SHP77 treated with DMSO at 0.1 percent for 48 hours (cell line): ENCODE data around the gene MED27.

ENCODE experiments used
- DNase-seq: peaks from one replicate; lab custom pipeline; 2025; lab: John Stamatoyannopoulos, UW

The MED27 gene

DNA sequence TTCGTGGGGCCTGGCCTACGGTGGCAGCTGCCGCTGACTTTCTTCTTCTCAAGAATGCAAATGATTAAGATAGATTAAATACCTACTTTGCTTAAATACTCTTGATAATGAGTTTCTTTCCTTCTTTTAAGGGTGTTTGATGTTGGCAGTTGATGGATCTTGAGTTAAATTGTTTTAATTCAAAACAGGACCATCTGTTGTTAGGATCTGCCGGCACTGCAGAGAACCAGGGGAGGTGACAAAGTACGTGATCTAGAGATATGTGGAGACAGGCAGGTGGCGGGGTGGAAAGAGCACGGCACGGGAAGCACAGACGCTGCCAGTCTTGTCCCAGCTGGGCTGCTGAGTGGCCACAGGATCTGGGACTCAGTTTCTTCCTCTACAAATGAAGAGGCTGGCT lies 37.9 kb downstream of the MED27 start:
- DNase-seq: peak; percentile 27

DNA sequence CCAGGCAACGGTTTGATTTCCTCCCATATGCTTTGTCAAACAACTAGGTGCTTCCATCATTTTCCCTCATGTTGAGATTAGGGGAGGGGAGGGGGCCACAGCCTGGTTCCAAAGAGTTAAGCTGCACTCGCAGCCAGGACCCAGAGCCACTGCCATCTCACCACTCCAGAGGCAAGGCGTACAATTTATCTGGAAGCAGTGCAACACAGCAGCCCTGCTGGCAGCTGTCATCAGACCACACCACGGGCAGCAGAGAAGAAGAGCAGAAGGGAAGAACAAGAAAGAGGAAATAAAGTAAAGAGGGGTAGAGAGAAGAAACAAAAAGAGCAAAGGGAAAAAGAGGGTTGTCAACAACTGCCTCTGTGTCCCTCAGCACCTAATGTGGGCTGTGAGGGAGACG lies 38.9 kb downstream of the MED27 start:
- peak; percentile 56 for DNase-seq

DNA sequence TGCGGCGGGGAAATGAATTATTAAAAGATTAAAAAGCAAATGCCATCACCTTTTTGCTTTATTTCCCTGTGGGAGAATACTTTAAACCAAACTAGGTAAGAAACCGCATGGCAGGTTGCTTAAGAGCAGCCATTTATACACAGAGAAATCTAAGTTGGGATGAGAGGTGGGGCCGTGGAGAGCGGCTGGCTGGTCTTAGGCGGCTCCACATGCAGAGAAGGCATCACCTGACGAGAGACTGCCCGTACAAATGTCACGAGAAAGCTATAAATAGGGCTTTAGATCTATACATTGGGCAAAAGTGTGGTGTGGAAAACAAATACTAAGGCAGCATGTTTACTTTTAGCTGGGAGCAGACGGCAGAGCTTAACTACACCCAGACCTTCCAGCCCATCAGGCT lies 39.4 kb downstream of the MED27 start:
- DNase-seq: peak; percentile 56

DNA sequence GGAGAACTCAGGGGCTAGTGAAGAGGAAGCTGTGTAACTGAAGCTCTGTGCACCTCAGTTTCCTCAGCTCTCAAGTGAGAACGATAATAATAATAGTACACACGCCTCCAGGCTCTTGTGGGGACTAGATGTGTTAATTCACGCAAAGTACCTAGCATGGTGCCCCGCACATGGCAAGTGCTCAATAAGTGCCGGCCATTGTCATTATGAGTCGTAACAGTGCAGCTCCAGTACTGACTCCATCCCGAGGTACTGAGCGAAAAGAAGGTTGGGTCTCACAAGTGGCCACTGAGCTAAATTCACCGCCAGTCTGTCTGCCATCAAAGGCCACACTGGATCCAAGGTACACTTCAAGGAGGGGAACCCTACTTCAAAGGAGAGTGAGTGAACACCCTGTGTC lies 40.4 kb downstream of the MED27 start:
- no peak for DNase-seq

DNA sequence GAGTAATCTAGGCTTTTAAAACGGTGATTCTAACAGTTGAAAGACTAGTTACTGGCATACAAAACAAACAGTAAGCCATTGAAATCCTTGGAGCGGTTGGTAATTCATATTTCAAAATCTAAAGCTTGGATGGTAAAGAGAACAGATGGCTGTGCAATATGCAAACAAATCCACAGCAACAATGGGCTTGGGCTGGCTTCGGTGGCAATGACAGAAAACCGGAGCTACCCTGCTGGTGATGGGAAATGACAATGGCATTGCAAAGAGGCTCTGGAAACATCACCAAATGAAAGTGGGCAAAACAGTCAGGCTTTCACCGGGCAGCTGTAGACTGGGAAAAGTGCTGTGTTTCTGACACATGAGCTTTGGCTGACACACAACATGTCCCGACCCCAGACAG lies 42.2 kb downstream of the MED27 start:
- DNase-seq: peak; percentile 66

DNA sequence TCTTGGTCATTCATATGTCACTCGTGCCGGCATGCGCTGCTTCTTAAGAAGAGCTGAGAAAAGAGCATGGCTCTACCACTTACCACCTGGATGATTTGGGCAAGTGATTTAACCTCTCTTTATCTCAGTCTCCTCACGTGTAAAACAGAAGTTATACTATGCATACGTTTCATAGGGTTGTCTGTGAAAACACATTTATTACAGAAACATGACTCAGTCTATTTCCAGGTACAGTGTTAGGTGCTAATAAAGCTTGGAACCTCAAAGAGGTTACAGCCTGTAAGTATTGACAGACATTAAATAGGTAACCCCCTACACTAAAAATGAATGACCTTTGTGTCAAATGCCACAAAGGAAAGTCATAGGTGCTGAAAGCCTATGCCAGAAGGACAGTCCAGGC lies 43.1 kb downstream of the MED27 start:
- DNase-seq: no peak

DNA sequence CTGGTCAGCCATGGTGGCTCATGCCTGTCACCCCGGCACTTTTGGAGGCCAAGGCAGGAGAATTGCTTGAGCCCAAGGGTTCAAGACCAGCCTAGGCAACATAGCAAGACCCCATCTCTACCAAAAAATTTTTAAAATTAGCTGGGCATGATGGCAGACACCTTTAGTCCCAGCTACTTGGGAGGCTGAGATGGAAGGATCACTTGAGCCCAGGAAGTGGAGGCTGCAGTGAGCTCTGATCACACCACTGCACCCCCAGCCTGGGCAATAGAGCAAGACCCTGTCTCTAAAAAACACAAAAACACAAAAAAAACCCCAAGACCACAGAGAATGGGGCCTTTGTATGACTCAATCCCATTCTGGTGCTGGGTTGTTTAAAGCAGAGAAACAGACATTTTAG lies 44.0 kb downstream of the MED27 start:
- no peak for DNase-seq

DNA sequence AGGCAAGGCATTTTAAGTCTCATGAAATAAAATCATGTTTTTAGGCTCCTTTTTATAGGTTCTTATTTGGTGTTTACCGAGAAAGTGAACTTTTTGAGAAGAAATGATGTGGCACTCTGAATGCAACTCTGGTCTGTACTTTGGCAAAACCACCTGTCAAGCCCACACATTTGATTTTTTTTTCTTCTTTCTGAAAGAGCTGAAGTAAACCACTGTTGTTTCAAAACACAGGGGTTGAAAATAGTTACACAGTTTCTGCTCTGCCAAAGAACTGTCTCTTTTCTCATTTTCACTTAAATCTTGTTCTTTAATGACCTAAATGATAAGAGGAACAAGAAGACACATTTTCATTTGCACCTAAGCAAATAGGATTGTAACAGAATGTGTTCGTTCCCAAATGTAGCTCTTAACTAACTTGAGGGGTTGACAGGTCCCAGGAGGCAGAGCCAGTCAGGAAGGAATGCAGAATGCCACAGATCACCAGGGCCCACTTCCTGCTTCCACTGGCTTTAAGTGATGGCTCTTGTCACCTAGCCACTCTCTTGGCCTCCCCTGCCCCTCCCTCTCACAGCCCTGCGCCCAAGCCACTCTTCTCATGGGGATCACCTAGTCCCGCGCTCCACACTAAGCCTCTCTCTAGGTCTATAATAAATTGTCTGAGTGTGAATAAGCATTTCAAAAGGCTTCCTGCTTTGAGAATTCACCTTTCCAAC lies 47.3 kb downstream of the MED27 start:
- no peak for DNase-seq

DNA sequence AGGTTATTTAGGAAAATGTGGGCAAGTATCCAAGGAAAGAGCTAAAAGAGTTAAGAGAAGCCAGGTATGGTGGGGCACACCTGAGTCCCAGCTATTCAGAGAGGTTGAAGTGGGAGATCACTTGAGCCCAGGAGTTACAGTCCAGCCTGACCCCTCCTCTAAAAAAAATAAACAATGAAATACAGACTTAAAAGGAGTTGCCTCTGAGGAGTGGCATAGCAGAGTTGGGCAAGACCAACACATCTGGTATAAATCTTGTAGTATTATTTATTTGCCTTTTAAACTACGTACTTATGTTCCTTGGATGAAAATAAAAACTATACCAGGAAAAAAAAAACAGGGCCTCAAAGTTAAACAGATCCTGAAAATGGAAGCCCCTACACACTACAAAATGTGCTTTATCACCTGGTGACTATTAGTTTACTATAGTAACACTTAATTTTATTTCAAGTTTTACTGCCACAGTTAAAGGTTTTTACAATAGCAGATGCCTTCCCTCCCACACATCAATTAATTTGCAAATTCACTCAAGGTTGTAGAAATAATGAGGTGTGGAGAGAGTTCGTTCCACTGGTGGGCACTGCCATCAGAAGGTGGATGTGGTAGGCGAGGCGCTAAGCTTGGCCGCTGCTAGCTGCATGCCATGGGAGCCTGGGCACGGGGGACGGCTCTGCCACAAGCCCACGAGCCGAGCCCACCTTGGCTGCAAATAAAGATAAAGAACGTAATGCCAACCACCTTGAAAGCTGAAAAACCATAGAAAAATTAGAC lies 48.0 kb downstream of the MED27 start:
- DNase-seq: no peak

DNA sequence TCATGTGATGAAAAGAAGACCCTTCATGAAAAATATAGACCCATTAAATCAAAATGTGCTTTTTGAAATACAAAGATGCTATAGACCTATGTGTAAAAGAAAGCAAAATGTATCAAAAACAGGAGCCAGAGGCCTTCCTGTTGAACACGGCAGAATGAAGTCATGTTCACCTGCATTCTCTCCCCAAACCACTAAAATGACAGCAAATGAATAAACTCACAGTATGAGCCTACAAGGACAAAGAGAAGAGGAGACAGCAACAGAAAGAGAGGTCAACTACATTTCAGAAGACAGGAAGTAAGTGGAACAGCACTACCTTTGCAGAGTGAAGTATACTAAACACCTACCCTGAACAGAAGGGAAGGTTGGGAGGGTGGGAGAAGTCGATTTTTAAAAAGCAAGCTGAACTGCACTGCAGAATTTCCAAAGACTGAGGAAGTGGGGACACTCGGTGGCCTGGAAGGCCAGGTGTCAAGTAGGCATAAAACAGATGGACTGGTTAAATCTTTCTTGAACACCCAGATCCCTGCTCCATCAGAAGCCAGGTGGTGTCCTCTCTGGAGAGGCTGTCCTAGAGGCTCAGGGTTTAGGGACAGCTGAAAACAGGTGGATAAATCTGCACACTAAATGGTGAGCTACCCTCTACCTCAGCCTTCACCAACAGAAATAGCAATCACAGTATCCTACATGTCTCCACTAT lies 48.9 kb downstream of the MED27 start:
- DNase-seq: no peak

DNA sequence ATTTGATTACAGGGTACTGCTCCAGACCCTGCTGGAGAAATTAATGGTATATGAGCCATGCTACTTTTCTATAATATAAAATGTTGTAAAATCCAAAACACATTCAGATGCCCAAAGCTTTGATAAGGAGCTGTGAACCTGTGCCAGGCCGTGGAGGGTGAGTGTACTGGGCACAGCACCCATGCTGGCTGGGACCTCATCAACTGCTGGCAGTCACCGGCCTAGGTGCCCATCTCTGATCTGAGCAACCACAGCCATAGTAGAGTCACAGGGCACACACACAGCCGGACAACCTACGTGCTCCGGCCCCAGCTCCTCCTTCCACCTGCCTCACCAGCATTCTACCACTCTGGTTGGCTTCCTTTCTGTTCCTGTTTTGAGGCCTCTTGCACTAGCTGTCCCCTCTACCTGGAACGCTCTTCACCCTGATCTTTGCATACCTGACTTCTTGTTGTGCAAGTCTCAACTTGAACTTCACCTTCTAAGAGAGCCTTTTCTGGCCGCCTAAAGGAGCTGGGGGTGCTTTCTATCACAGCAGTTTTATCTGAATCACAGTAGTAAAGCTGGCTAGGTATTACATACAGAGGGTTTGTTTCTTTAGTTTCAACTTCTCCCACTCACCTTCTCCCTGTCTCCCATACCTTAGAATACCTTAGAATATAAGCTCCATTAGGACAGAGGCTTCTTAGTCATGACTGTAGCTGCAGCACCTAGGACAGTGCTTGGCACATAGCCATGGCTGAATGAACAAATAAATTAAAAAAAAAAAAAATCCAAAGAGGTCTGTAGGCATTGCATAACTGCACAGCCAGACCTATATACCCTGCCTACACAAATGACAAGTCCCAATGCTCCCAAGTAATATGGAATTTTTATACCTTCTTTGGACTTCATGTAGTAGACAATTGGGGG lies 51.7 kb downstream of the MED27 start:
- DNase-seq: no peak

DNA sequence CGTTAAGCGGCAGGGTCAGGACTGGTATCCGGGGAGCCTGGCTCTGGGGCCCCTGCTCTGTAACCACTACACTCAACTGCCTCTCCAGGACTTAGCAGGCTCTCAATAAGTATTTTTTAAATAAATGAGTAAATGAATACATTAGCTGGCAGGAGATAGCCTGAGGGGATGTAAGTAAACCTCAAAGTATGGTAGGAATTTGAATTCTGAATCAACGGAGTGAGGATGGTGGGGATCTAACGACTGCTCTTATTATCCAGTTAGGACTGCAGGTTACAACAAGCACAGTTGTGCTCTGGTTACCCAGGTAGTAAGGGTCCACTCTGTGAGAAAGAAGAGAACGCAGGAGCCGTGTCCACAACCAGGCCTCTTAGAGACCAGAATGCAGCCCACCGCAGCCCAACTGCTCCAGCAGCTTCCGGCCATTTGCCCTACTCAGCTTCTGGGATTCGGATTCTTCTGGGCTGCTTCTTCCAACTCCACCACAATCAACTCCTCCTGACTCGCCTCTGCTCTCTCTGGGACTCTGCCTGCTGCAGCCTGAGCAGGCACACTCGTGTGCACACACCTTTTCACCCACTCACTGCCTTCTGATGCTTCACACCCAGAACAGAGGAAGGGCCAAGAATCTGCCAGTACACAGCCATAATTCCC lies 52.6 kb downstream of the MED27 start:
- DNase-seq: no peak

DNA sequence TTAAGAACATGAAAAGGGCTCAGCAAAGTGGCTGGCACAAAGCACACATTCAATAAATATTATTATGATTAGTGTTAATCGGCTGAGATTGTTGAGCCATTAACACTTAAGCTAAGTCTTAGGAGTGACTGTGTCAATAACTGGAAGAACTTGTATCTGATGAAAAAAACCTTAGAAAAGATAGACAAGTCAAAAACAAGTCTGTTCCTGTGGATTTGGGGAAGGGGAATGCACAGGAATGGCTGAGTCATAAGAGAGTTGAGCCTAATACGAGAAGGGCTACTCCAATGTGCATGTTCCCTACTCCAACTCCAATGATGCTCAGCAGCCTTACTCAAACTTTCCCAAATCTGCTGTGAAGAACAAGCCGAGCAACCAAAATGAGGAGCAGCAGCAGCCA lies 53.9 kb downstream of the MED27 start:
- DNase-seq: no peak

DNA sequence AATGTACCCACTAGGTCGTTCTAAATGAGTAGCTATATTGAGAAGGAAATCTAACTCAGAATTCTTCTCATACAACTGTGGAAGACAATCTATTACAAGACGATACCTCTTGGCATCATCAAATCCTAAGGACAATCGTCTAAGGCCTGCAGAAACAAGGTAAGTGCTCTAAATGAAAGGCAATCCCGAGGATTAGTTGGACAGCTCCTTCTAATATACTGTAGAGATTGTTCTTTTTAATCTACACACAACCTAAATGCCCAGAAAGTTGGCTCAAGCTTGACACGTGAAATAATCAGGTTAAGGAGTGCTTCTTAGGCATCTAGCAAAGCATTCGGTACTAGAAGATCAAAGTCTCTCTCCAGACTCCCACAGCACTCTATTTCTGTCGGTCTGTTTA lies 55.1 kb downstream of the MED27 start:
- no peak for DNase-seq

DNA sequence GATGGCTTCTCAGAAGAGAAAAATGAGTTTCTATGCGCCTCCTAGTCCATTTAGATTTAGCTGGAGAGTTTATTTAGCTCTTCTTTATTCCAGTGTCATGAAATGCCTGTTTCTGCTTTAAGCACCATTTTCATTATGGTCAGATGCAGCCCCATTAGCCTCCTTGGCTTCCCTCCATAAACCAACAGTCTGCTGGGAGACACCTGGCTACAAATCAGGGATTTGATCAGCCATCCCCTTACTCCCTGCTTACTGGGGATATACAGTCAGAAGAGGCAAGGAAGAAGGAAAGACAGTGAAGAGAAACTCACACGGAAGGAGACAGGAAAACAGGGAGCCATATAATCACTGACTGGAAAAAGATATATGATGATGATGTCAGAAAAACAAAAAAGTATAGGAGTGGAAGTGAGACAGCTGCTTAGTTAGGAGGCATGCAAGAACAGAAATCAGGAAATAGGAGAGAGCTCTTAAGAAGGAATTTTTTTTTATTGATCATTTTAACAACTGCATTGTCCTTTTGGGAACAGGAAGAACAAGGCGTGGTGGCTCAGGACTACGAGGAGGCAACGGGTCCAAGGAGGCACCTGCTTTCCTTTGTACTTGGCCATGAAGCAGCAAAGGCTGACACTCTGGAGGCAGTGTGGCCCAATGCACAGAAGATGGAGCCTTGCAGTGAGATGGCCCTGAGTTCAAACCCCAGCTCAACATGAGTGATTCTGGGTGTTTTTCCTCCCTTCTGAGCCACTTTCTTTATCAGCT lies 56.1 kb downstream of the MED27 start:
- no peak for DNase-seq

DNA sequence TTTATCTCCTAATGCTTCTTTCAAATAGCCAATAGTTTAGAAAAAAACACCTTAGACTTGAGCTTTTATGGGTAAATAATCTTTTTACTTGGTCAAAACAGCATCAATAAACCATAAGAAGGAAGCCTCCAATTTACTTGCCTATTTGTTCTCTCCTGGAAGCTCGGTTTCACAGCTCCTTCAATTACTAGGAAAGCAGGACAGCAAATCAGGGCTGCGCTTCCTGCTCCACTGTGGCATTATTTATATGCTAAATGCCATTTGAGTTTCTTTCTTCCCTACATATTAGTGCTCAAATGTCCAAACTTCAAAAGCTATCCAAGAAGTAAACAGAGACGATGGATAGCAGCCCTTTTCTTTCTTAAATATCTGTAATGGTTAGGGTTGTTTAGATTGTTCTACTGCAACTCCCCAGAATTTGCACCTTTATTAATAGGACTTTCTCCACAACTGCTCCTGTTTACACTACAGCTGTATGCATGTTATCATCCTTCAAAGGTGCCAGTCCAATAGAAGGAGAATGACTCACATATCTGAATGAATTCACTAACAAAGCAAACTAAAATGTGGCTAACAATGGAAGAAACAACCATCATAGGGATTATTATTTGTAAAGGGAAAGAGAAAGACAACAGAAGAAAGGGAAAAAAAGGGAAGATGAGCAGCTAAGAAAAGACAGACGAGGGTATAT lies 58.7 kb downstream of the MED27 start:
- no peak for DNase-seq

DNA sequence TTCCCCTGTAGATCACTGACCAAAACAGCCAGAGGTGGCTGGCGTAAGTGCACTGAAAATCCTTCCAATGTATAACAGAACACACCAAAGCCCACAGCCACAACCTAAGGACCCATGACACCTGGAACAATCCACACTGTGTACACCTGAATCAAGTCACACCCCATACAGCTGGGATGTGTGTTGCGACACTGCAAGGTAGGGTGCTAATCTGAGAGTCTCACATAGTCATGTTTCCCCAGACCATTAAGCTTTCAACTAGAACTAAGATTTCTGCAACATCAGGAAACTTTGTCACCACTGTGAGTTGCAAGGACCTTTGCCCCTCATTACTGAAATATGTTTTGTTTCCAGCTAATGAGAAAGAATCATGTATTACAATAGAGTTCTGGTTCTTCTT lies 59.4 kb downstream of the MED27 start:
- no peak for DNase-seq

DNA sequence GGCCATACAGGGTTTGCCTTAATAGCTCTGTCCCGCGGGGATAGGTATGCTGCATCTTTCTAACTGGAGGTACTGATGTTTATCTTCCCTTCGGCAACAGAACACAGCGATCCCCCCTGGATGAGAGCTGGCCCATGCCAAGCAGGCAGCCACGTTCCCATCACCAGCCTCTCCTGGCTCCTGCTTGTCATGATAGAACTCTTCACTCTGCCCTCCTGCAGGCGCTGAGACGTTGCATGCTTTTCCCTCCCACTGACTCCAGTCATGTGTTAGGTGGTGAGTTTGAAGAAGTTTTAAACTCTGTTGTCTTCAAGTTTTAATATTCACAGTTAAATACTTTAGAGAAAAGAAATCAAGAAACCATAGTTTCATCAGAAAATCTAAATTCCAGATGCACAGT lies 60.0 kb downstream of the MED27 start:
- DNase-seq: no peak

DNA sequence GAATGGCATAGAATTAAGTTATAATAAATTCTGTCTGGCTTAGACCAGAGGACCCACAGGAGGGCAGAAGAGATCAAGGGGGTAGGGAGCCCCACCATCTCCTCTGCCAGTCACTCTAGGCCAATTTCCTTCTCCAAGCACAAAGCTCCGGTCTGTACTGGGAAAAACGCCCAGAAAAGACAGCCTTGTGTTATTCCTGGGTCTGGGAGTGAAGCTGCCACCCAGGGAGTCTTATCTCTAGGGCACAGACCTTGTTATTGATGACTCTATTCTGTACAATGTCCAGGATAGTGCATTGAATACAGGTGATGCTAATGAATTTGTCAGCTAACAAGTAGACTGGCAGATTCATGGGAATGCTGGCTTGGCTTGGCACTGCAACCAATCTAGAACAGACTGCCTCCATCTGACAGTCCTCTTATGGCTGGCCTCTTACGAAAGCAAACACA lies 60.7 kb downstream of the MED27 start:
- DNase-seq: no peak

DNA sequence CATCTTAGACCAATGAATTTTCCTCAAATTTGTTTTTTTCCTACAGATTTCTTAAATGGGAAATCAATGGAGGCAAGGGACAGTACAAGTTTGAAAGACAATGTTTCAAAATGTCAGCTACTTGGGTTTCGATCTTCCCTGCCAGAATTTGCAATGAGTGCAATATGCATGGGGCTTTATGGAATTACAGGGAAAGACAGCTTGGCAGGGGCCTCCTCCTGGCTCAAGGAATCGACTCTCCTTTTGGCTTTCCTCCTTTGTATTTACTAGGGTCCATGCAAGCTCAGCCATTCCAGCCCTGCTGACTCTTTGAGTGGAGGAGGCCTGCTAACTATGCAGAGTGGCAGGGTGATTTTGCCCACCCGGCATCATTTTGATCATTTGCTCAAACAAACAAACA lies 63.2 kb downstream of the MED27 start:
- no peak for DNase-seq
